ENCODE measurements around the gene EVA1C. TPM values are rescaled to one million over a fixed set of nuclear protein-coding genes. Genes with fewer than 3 reads are reported as not detected.
A peak's percentile ranks its signal among the peaks of the same experiment; 100 is the strongest.

Gene EVA1C
- total and polyA plus RNA-seq, 9 of the 15 experiments (the other 6 are each of a cell fraction or from before 2014, with no cell fraction given) = 0.22 TPM; not detected in 8

- no peak for TF ChIP-seq SFPQ (IDR thresholded peaks at IDR 0.05; ENCODE audit: low read depth, low read length)
- peak; percentile 64; the same call in 1 of the 2 replicates for TF ChIP-seq HOMEZ (CRISPR knock-in tag; IDR thresholded peaks at IDR 0.05)
- no peak; the same call in 1 of the 2 replicates for TF ChIP-seq E2F3 (CRISPR knock-in tag; IDR thresholded peaks at IDR 0.05)
- TF ChIP-seq ZKSCAN1 (IDR thresholded peaks at IDR 0.05; ENCODE audit: low read depth, low read length) = no peak
- TF ChIP-seq PHB2 (IDR thresholded peaks at IDR 0.05; ENCODE audit: low read depth) = no peak
- peak; percentile 71; the same call in 1 of the 2 replicates for TF ChIP-seq DMBX1 (CRISPR knock-in tag; IDR thresholded peaks at IDR 0.05; ENCODE audit: borderline replicate concordance)
- TF ChIP-seq, protein P1, sequence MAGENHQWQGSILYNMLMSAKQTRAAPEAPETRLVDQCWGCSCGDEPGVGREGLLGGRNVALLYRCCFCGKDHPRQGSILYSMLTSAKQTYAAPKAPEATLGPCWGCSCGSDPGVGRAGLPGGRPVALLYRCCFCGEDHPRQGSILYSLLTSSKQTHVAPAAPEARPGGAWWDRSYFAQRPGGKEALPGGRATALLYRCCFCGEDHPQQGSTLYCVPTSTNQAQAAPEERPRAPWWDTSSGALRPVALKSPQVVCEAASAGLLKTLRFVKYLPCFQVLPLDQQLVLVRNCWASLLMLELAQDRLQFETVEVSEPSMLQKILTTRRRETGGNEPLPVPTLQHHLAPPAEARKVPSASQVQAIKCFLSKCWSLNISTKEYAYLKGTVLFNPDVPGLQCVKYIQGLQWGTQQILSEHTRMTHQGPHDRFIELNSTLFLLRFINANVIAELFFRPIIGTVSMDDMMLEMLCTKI (IDR thresholded peaks at IDR 0.05; ENCODE audit: partially characterized antibody) = no peak
- TF ChIP-seq SREBF1 (IDR thresholded peaks at IDR 0.05; ENCODE audit: borderline replicate concordance, low read depth, low read length) = no peak
- no peak for TF ChIP-seq MIER1 (IDR thresholded peaks at IDR 0.05; ENCODE audit: low read depth)
- TF ChIP-seq GABPB2 (CRISPR knock-in tag; conservative IDR thresholded peaks at IDR 0.05) = no peak
- peak; percentile 81 for TF ChIP-seq PHF20 (IDR thresholded peaks at IDR 0.05; ENCODE audit: partially characterized antibody)
- no peak for TF ChIP-seq SAFB (IDR thresholded peaks at IDR 0.05; ENCODE audit: borderline replicate concordance, low read depth, low read length)
- no peak for TF ChIP-seq ZNF184 (CRISPR knock-in tag; IDR thresholded peaks at IDR 0.05)
- TF ChIP-seq, protein P2, sequence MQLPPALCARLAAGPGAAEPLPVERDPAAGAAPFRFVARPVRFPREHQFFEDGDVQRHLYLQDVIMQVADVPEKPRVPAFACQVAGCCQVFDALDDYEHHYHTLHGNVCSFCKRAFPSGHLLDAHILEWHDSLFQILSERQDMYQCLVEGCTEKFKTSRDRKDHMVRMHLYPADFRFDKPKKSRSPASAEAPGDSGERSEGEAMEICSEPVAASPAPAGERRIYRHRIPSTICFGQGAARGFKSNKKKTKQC (CRISPR knock-in tag; IDR thresholded peaks at IDR 0.05) = no peak
- peak; percentile 92 for TF ChIP-seq CBFB (CRISPR knock-in tag; IDR thresholded peaks at IDR 0.05)
- no peak for TF ChIP-seq NFE2L1 (tag; IDR thresholded peaks at IDR 0.05; ENCODE audit: borderline replicate concordance, low read depth)
- peak; percentile 90 for TF ChIP-seq POLR2AphosphoS5 (IDR thresholded peaks at IDR 0.05; ENCODE audit: control insufficient read depth, insufficient read depth, low read depth, low read length)
- TF ChIP-seq MYNN (IDR thresholded peaks at IDR 0.05) = no peak
- no peak for TF ChIP-seq MYNN (CRISPR knock-in tag; IDR thresholded peaks at IDR 0.05)
- no peak; the same call in 1 of the 2 replicates for TF ChIP-seq JUND (IDR thresholded peaks at IDR 0.05; ENCODE audit: borderline replicate concordance, low read depth, low read length)
- no peak; the same call in 2 of the 3 replicates for TF ChIP-seq JUND (tag; IDR thresholded peaks at IDR 0.05; ENCODE audit: borderline replicate concordance, low read depth, low read length)
- TF ChIP-seq SMARCA4 (IDR thresholded peaks at IDR 0.05) = peak; percentile 50; the same call in 1 of the 2 replicates
- TF ChIP-seq NELFE (IDR thresholded peaks at IDR 0.05; ENCODE audit: insufficient read depth, insufficient read length) = no peak
- no peak for TF ChIP-seq U2AF1 (optimal IDR thresholded peaks at IDR 0.05; ENCODE audit: low read depth, low read length)
These were observed 19.4 kb upstream of the EVA1C start, which contains the start of gene URB1 (continued) for GRCh38 chr21:32392880-32393676.
